GM23338 (cell line): Measurements from ENCODE around the gene KAT2B. TPM values are rescaled to one million over a fixed set of nuclear protein-coding genes. Genes with fewer than 3 reads are reported as not detected.

ENCODE experiments used
- ATAC-seq: fragments of 200-7000 bp; cut with Tn5 transposase; 3 replicates; pipeline ENCODE4 v1.9.1; 2020
- DNase-seq: peaks from one replicate; pipeline ENCODE4 v3.0.0-alpha.2; 2015; ENCODE audit warnings: low spot score
- H2AFZ ChIP-seq: fragments of 200-600 bp; sonication (generic); 2 replicates; pipeline ENCODE4 v1.8.0; 2016; ENCODE audit warnings: antibody characterized with exemption, mild to moderate bottlenecking, moderate library complexity
- H3F3A ChIP-seq: fragments of 200-600 bp; sonication (generic); replicated peaks from 2 replicates; pipeline ENCODE4 v1.8.0; 2017; ENCODE audit warnings: antibody characterized with exemption, mixed run types, low read depth
- H3K27ac ChIP-seq: fragments of 200-600 bp; sonication (generic); 2 replicates; pipeline ENCODE4 v1.6.1; 2016; ENCODE audit warnings: low read depth
- H3K27me3 ChIP-seq: fragments of 200-600 bp; sonication (generic); 2 replicates; pipeline ENCODE4 v1.8.0; 2016; ENCODE audit warnings: mild to moderate bottlenecking, mixed run types, moderate library complexity; ENCODE audit not compliant: insufficient read depth
- H3K36me3 ChIP-seq: fragments of 200-600 bp; sonication (generic); 2 replicates; pipeline ENCODE4 v1.8.0; 2016; ENCODE audit warnings: mild to moderate bottlenecking; ENCODE audit not compliant: insufficient read depth
- H3K4me1 ChIP-seq: fragments of 200-600 bp; sonication (generic); 2 replicates; pipeline ENCODE4 v1.8.0; 2016; ENCODE audit warnings: mild to moderate bottlenecking, moderate library complexity; ENCODE audit not compliant: insufficient read depth
- H3K4me2 ChIP-seq: fragments of 200-600 bp; sonication (generic); 2 replicates; pipeline ENCODE4 v1.7.1; 2017; ENCODE audit warnings: mixed run types
- H3K4me3 ChIP-seq: fragments of 200-600 bp; sonication (generic); 2 replicates; pipeline ENCODE4 v1.6.1; 2016; ENCODE audit warnings: mixed run types
- H3K79me2 ChIP-seq: fragments of 200-600 bp; sonication (generic); replicated peaks from 2 replicates; pipeline ENCODE4 v1.8.0; 2017; ENCODE audit warnings: mild to moderate bottlenecking; ENCODE audit not compliant: insufficient read depth
- H3K9me2 ChIP-seq: fragments of 200-600 bp; sonication (generic); 2 replicates; pipeline ENCODE4 v1.8.0; 2017; ENCODE audit not compliant: insufficient read depth
- H4K20me1 ChIP-seq: fragments of 200-600 bp; sonication (generic); replicated peaks from 2 replicates; pipeline ENCODE4 v1.8.0; 2017; ENCODE audit warnings: mild to moderate bottlenecking; ENCODE audit not compliant: insufficient read depth
- H3K27ac Mint-ChIP-seq: 2 replicates; pipeline ENCODE4 v1.8.0; 2020; ENCODE audit warnings: inconsistent platforms, mild to moderate bottlenecking, moderate library complexity, mixed read lengths
- H3K27me3 Mint-ChIP-seq: 3 replicates; pipeline ENCODE4 v1.8.0; 2022; ENCODE audit warnings: low read depth, mild to moderate bottlenecking, moderate library complexity, mixed read lengths, inconsistent platforms; ENCODE audit not compliant: insufficient read depth, poor library complexity
- H3K36me3 Mint-ChIP-seq: 3 replicates; pipeline ENCODE4 v1.8.0; 2021; ENCODE audit warnings: low read depth, mild to moderate bottlenecking, inconsistent platforms, moderate library complexity, mixed read lengths
- H3K4me1 Mint-ChIP-seq: 3 replicates; pipeline ENCODE4 v1.8.0; 2020; ENCODE audit warnings: mild to moderate bottlenecking, inconsistent platforms, mixed read lengths
- H3K4me3 Mint-ChIP-seq: 3 replicates; pipeline ENCODE4 v1.8.0; 2021; ENCODE audit warnings: moderate library complexity, mild to moderate bottlenecking, inconsistent platforms, mixed read lengths
- H3K9me3 Mint-ChIP-seq: 3 replicates; pipeline ENCODE4 v1.8.0; 2020; ENCODE audit warnings: moderate library complexity, mild to moderate bottlenecking, inconsistent platforms, mixed read lengths
- CREB1 ChIP-seq: fragments of 250-450 bp; sonication (Bioruptor Pico); IDR thresholded peaks from 2 replicates; pipeline ENCODE4 v1.5.0; 2020; ENCODE audit warnings: low read depth, mild to moderate bottlenecking, moderate library complexity
- EZH2phosphoT487 ChIP-seq: fragments of 200-600 bp; sonication (generic); IDR thresholded peaks from one replicate; pipeline ENCODE4 v1.8.1; 2018; ENCODE audit warnings: antibody characterized with exemption; ENCODE audit not compliant: unreplicated experiment
- JUNB ChIP-seq: IDR thresholded peaks from one replicate; pipeline ENCODE4 v1.6.1; 2016; ENCODE audit warnings: antibody characterized with exemption; ENCODE audit not compliant: unreplicated experiment
- NANOG ChIP-seq: IDR thresholded peaks from 2 replicates; pipeline ENCODE4 v1.6.1; 2016; ENCODE audit warnings: antibody characterized with exemption, borderline replicate concordance
- POLR2AphosphoS5 ChIP-seq: IDR thresholded peaks from 2 replicates; pipeline ENCODE4 v1.6.1; 2016; ENCODE audit warnings: antibody characterized with exemption, low read depth
- STAT1 ChIP-seq: IDR thresholded peaks from one replicate; pipeline ENCODE4 v1.6.1; 2016; ENCODE audit warnings: antibody characterized with exemption; ENCODE audit not compliant: unreplicated experiment
- ZNF114 ChIP-seq: fragments of 250-450 bp; sonication (Bioruptor Pico); IDR thresholded peaks from 2 replicates; pipeline ENCODE4 v1.5.0; 2020; ENCODE audit warnings: mild to moderate bottlenecking, moderate library complexity
- ZNF331 ChIP-seq: fragments of 250-450 bp; sonication (Bioruptor Pico); IDR thresholded peaks from 2 replicates; pipeline ENCODE4 v1.5.0; 2020; ENCODE audit warnings: low read depth, mild to moderate bottlenecking, moderate library complexity
- polyA plus RNA-seq: library from polyadenylated mRNA; unstranded; fragments of >200 nt; fragmentation: Nextera tagmentation; extraction: Ambion mirVana; gene quantifications from 2 replicates; pipeline ENCODE4 v1.2.1, GENCODE V29; 2016
- total RNA-seq: library from RNA; depleted of rRNA; stranded (reverse); fragments of >200 nt; shearing (Covaris generic); gene quantifications from 2 replicates; pipeline ENCODE4 v1.2.3, GENCODE V29; 2014
- TF ChIP-seq, protein P1 (sequence below), 2 experiments: fragments of 200-600 bp in 1 of 2; sonication (generic) in 1 of 2; conservative IDR thresholded peaks; 2 replicates each; pipeline versions ENCODE4 v1.5.1 to v1.6.1; 2016 to 2017; ENCODE audit warnings: antibody characterized with exemption in 2 of 2, low read depth in 2 of 2, mild to moderate bottlenecking in 2 of 2, moderate library complexity in 1 of 2
- TF ChIP-seq, protein P2 (sequence below): fragments of 250-450 bp; sonication (Bioruptor Pico); IDR thresholded peaks from 2 replicates; pipeline ENCODE4 v1.5.0; 2020; ENCODE audit warnings: mild to moderate bottlenecking, moderate library complexity

Gene KAT2B
- total and polyA plus RNA-seq, 2 experiments from 2014 or later: 1.3 to 4.4 TPM

- Histone ChIP-seq H3K4me2 (no peak overlapping the region), H3K9me2 (peaks cover 4% of the 10 kb centered on the region; the same call in 1 of the 2 replicates), H3F3A (no peaks in the 10 kb centered on the region), H3K27me3 (no peaks in the 10 kb centered on the region), H3K4me1 (no peaks in the 10 kb centered on the region), H3K4me3 (no peak overlapping the region), H3K27ac (no peak overlapping the region), H2AFZ (no peak overlapping the region), H4K20me1 (no peaks in the 10 kb centered on the region), H3K79me2 (no peaks in the 10 kb centered on the region), H3K36me3 (no peaks in the 10 kb centered on the region)
- ATAC-seq (no peak), DNase-seq (no peak)
- H3K27me3 Mint-ChIP-seq: no peaks in the 10 kb centered on the region
- no peaks in the 10 kb centered on the region for H3K4me1 Mint-ChIP-seq
- H3K9me3 Mint-ChIP-seq: no peaks in the 10 kb centered on the region
- H3K36me3 Mint-ChIP-seq: no peaks in the 10 kb centered on the region
- no peak overlapping the region for H3K27ac Mint-ChIP-seq
- TF ChIP-seq, protein P1, sequence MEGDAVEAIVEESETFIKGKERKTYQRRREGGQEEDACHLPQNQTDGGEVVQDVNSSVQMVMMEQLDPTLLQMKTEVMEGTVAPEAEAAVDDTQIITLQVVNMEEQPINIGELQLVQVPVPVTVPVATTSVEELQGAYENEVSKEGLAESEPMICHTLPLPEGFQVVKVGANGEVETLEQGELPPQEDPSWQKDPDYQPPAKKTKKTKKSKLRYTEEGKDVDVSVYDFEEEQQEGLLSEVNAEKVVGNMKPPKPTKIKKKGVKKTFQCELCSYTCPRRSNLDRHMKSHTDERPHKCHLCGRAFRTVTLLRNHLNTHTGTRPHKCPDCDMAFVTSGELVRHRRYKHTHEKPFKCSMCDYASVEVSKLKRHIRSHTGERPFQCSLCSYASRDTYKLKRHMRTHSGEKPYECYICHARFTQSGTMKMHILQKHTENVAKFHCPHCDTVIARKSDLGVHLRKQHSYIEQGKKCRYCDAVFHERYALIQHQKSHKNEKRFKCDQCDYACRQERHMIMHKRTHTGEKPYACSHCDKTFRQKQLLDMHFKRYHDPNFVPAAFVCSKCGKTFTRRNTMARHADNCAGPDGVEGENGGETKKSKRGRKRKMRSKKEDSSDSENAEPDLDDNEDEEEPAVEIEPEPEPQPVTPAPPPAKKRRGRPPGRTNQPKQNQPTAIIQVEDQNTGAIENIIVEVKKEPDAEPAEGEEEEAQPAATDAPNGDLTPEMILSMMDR (conservative IDR thresholded peaks at IDR 0.05; ENCODE audit: low read depth in 2 of 2): no peak
- no peak for TF ChIP-seq NANOG
- TF ChIP-seq POLR2AphosphoS5: no peak
- no peak for TF ChIP-seq JUNB
- TF ChIP-seq STAT1: no peak
- TF ChIP-seq CREB1 (CRISPR knock-in tag): no peak
- no peak for TF ChIP-seq ZNF114 (CRISPR knock-in tag)
- no peak for TF ChIP-seq ZNF331 (CRISPR knock-in tag)
- H3K4me3 Mint-ChIP-seq: no peak overlapping the region
Observed at GRCh38 chr3:20097015-20097414, 56.8 kb downstream of the KAT2B start.

DNA sequence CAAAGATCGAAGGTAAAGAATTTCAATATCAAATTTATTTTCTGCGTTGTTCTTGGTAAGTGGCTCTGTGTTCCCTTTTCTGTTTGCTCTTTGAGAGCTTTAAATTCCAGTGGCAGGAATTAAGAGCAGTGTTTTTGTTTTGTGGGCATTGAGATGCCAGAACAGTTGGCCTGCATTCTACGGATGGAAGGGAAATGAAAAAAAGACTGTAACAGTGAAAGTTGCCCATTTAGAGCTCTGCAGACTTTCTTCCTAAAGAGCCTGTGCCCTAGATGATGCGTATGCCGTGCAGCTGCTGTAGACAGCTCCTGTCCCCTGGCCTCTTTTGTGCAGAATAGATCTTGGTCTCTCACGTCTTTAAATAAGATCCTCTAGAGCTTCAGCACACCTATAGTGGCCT, 58.8 kb downstream of the KAT2B start:
- Histone ChIP-seq H3F3A (no peaks in the 10 kb centered on the region), H3K27ac (no peak overlapping the region), H3K4me2 (no peak overlapping the region), H4K20me1 (no peaks in the 10 kb centered on the region), H3K4me3 (no peak overlapping the region), H3K9me2 (peaks cover 4% of the 10 kb centered on the region; the same call in 1 of the 2 replicates), H3K36me3 (no peaks in the 10 kb centered on the region), H2AFZ (no peak overlapping the region), H3K4me1 (no peaks in the 10 kb centered on the region), H3K27me3 (no peaks in the 10 kb centered on the region), H3K79me2 (no peaks in the 10 kb centered on the region)
- no peak for ATAC-seq
- Mint-ChIP-seq H3K4me3 (no peak overlapping the region), H3K27ac (no peak overlapping the region), H3K36me3 (no peaks in the 10 kb centered on the region), H3K9me3 (no peaks in the 10 kb centered on the region), H3K27me3 (no peaks in the 10 kb centered on the region), H3K4me1 (no peaks in the 10 kb centered on the region)
- no peak for DNase-seq
- TF ChIP-seq NANOG (no peak), STAT1 (no peak)

DNA sequence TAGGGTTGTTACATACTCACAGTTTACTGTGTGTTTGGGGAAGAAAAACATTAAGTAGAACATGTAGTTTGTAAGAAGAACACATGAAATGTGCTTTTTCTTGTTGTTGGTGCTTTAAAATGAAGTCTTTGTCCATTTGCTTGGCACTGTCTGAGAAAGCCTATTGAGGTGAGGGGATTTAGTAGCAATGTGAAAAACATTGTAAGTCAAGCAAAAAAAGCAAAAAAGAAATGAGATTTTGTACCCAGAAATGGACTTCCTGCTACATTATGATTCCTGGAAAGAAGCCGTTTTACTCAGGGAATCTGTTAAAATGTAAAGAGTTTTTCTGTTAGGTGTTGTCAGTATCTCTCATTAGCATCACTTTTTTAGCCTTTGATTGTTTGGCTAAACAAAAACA, 59.9 kb downstream of the KAT2B start:
- H3K36me3 Mint-ChIP-seq: no peaks in the 10 kb centered on the region
- H3K9me2 ChIP-seq: no peaks in the 10 kb centered on the region
- H3K4me2 ChIP-seq: no peak overlapping the region
- H3K4me1 Mint-ChIP-seq: no peaks in the 10 kb centered on the region
- no peak overlapping the region for H3K27ac Mint-ChIP-seq
- H3K9me3 Mint-ChIP-seq: no peaks in the 10 kb centered on the region
- H3K36me3 ChIP-seq: no peaks in the 10 kb centered on the region
- no peaks in the 10 kb centered on the region for H4K20me1 ChIP-seq
- H3K27me3 ChIP-seq: no peaks in the 10 kb centered on the region
- TF ChIP-seq, protein P2, sequence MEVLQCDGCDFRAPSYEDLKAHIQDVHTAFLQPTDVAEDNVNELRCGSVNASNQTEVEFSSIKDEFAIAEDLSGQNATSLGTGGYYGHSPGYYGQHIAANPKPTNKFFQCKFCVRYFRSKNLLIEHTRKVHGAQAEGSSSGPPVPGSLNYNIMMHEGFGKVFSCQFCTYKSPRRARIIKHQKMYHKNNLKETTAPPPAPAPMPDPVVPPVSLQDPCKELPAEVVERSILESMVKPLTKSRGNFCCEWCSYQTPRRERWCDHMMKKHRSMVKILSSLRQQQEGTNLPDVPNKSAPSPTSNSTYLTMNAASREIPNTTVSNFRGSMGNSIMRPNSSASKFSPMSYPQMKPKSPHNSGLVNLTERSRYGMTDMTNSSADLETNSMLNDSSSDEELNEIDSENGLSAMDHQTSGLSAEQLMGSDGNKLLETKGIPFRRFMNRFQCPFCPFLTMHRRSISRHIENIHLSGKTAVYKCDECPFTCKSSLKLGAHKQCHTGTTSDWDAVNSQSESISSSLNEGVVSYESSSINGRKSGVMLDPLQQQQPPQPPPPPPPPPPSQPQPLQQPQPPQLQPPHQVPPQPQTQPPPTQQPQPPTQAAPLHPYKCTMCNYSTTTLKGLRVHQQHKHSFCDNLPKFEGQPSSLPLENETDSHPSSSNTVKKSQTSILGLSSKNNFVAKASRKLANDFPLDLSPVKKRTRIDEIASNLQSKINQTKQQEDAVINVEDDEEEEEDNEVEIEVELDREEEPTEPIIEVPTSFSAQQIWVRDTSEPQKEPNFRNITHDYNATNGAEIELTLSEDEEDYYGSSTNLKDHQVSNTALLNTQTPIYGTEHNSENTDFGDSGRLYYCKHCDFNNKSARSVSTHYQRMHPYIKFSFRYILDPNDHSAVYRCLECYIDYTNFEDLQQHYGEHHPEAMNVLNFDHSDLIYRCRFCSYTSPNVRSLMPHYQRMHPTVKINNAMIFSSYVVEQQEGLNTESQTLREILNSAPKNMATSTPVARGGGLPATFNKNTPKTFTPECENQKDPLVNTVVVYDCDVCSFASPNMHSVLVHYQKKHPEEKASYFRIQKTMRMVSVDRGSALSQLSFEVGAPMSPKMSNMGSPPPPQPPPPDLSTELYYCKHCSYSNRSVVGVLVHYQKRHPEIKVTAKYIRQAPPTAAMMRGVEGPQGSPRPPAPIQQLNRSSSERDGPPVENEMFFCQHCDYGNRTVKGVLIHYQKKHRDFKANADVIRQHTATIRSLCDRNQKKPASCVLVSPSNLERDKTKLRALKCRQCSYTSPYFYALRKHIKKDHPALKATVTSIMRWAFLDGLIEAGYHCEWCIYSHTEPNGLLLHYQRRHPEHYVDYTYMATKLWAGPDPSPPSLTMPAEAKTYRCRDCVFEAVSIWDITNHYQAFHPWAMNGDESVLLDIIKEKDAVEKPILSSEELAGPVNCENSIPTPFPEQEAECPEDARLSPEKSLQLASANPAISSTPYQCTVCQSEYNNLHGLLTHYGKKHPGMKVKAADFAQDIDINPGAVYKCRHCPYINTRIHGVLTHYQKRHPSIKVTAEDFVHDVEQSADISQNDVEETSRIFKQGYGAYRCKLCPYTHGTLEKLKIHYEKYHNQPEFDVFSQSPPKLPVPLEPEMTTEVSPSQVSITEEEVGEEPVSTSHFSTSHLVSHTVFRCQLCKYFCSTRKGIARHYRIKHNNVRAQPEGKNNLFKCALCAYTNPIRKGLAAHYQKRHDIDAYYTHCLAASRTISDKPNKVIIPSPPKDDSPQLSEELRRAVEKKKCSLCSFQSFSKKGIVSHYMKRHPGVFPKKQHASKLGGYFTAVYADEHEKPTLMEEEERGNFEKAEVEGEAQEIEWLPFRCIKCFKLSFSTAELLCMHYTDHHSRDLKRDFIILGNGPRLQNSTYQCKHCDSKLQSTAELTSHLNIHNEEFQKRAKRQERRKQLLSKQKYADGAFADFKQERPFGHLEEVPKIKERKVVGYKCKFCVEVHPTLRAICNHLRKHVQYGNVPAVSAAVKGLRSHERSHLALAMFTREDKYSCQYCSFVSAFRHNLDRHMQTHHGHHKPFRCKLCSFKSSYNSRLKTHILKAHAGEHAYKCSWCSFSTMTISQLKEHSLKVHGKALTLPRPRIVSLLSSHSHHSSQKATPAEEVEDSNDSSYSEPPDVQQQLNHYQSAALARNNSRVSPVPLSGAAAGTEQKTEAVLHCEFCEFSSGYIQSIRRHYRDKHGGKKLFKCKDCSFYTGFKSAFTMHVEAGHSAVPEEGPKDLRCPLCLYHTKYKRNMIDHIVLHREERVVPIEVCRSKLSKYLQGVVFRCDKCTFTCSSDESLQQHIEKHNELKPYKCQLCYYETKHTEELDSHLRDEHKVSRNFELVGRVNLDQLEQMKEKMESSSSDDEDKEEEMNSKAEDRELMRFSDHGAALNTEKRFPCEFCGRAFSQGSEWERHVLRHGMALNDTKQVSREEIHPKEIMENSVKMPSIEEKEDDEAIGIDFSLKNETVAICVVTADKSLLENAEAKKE (CRISPR knock-in tag): no peak
- no peak for TF ChIP-seq EZH2phosphoT487
- no peak overlapping the region for H3K27ac ChIP-seq
- no peak overlapping the region for H3K4me3 ChIP-seq
- H2AFZ ChIP-seq: no peak overlapping the region
- H3F3A ChIP-seq: no peaks in the 10 kb centered on the region
- ATAC-seq: no peak
- H3K27me3 Mint-ChIP-seq: no peaks in the 10 kb centered on the region
- no peak for DNase-seq
- no peak overlapping the region for H3K4me3 Mint-ChIP-seq
- H3K79me2 ChIP-seq: no peaks in the 10 kb centered on the region
- H3K4me1 ChIP-seq: no peaks in the 10 kb centered on the region
